ENCODE results near the gene GLB1L3. TPM values are rescaled to one million over a fixed set of nuclear protein-coding genes. Genes with fewer than 3 reads are reported as not detected.
"Not testable (repeated sequence)": the region's sequence is repeated elsewhere in the genome, so short reads cannot be mapped to it uniquely, and the experiment has no call there.

Gene GLB1L3
- total and polyA plus RNA-seq, 10 donors = 0.13 to 0.25 (median 0.21) TPM; not detected in 4

GRCh38 chr11:134253188-134253993 is 22.8 kb upstream of the GLB1L3 start, which contains the start of the genes ACAD8 and THYN1:
ACAD8 (plus strand) TSS chr11:134253568; CDS start chr11:134253601, 33 bp downstream.
THYN1 (minus strand) TSS chr11:134253352; CDS start chr11:134252882, 470 bp downstream.
- TF ChIP-seq POLR2AphosphoS5 (IDR thresholded peaks at IDR 0.05) (peak; percentile 97 to 98 (median 97)), CTCF (IDR thresholded peaks at IDR 0.05 in 8 of 11, conservative IDR thresholded peaks at IDR 0.05 in 3 of 11) (peak; percentile 59 to 78 (median 71)), POLR2A (IDR thresholded peaks at IDR 0.05) (peak in 1 of 3 donors; percentile 74)
- Histone ChIP-seq H3K27ac (peak within 1 kb of the TSS in 7 of 8 donors; percentile 47 to 88 (median 80)), H3K9me3 (no peaks in the 10 kb centered on the region), H3K36me3 (peaks cover 0 to 51% (median 36%) of the 10 kb centered on the region in 6 donors), H3K4me3 (peak within 1 kb of the TSS; percentile 68 to 96 (median 88)), H3K4me1 (peaks cover 10 to 70% (median 36%) of the 10 kb centered on the region in 6 donors), H3K27me3 (replicated peaks in 1 of 7) (no peaks in the 10 kb centered on the region)
- peak; percentile 99 for DNase-seq
- WGBS, 5 donors = 0 to 1% (median 0%) methylated on average over 23 to 70 of the region's 70 CpGs
- intact Hi-C loops (cut with DNase I; ENCODE audit: low total_unique reads) = loop anchor here (10.0 kb wide), 1 partner anchor 49 kb away; no protein-coding TSS in a partner anchor

GRCh38 chr11:134254433-134255183 is 21.6 kb upstream of the GLB1L3 start:
- no peaks in the 10 kb centered on the region for H3K9me3 ChIP-seq
- H3K4me1 ChIP-seq = peaks cover 10 to 65% (median 36%) of the 10 kb centered on the region in 6 donors
- no peaks in the 10 kb centered on the region for H3K27me3 ChIP-seq (replicated peaks in 1 of 7)
- H3K27ac ChIP-seq = no peak overlapping the region
- TF ChIP-seq POLR2AphosphoS5 (IDR thresholded peaks at IDR 0.05) (no peak), CTCF (IDR thresholded peaks at IDR 0.05 in 8 of 11, conservative IDR thresholded peaks at IDR 0.05 in 3 of 11) (no peak), POLR2A (IDR thresholded peaks at IDR 0.05) (no peak)
- H3K4me3 ChIP-seq = peak overlapping the region in 7 of 8 donors; percentile 68 to 94 (median 87)
- intact Hi-C loops (cut with DNase I; ENCODE audit: low total_unique reads) = loop anchor here (10.0 kb wide), 1 partner anchor 50 kb away; no protein-coding TSS in a partner anchor
- 77 to 90% (median 85%) methylated on average over 3 of the region's 3 CpGs for WGBS, 5 donors
- H3K36me3 ChIP-seq = peaks cover 0 to 51% (median 35%) of the 10 kb centered on the region in 6 donors
- no peak for DNase-seq

GRCh38 chr11:134255184-134255561 is 21.0 kb upstream of the GLB1L3 start:
- H3K9me3 ChIP-seq; DNase-seq; H3K27me3 ChIP-seq (replicated peaks in 1 of 7); H3K4me3 ChIP-seq; H3K27ac ChIP-seq: not testable (repeated sequence)
- intact Hi-C loops (cut with DNase I; ENCODE audit: low total_unique reads) = loop anchor here (10.0 kb wide), 1 partner anchor 50 kb away; no protein-coding TSS in a partner anchor
- Histone ChIP-seq H3K36me3 (peaks cover 0 to 51% (median 32%) of the 10 kb centered on the region in 6 donors), H3K4me1 (peaks cover 10 to 61% (median 34%) of the 10 kb centered on the region in 6 donors)
- WGBS, 5 donors = 95 to 98% (median 96%) methylated on average over 5 of the region's 5 CpGs

- intact Hi-C loops (cut with DNase I; ENCODE audit: low total_unique reads) = loop anchor here (10.0 kb wide), 1 partner anchor 52 kb away; no protein-coding TSS in a partner anchor
- Histone ChIP-seq H3K4me3 (no peak overlapping the region), H3K36me3 (peaks cover 0 to 60% (median 45%) of the 10 kb centered on the region in 6 donors), H3K4me1 (peaks cover 6 to 48% (median 24%) of the 10 kb centered on the region in 6 donors), H3K27me3 (replicated peaks in 1 of 7) (no peaks in the 10 kb centered on the region), H3K27ac (no peak overlapping the region), H3K9me3 (no peaks in the 10 kb centered on the region)
- no peak for DNase-seq
- TF ChIP-seq POLR2AphosphoS5 (IDR thresholded peaks at IDR 0.05) (no peak), POLR2A (IDR thresholded peaks at IDR 0.05) (no peak), CTCF (IDR thresholded peaks at IDR 0.05 in 8 of 11, conservative IDR thresholded peaks at IDR 0.05 in 3 of 11) (no peak)
- WGBS, 5 donors = 89 to 96% (median 93%) methylated on average over 11 of the region's 11 CpGs
Observed at GRCh38 chr11:134257101-134257500, 19.1 kb upstream of the GLB1L3 start.

All from spleen (tissue), 11 donors.